Upper lobe of right lung (tissue), 1 donor: Measurements from ENCODE around the gene METTL22. TPM values are rescaled to one million over a fixed set of nuclear protein-coding genes. Genes with fewer than 3 reads are reported as not detected.

Source experiments
- ATAC-seq: fragments of 200-7000 bp; cut with Tn5 transposase; one replicate; pipeline ENCODE4 v1.9.1; 2020; ENCODE audit warnings: mild to moderate bottlenecking, moderate library complexity
- DNase-seq: peaks from one replicate; pipeline ENCODE4 v3.0.0-alpha.2; 2020
- H3K27ac ChIP-seq: fragments of 200-600 bp; one replicate; pipeline ENCODE4 v1.8.0; 2022
- H3K27me3 ChIP-seq: fragments of 200-600 bp; one replicate; pipeline ENCODE4 v1.8.0; 2022; ENCODE audit warnings: mild to moderate bottlenecking
- H3K36me3 ChIP-seq: fragments of 200-600 bp; one replicate; pipeline ENCODE4 v1.8.0; 2022
- H3K4me1 ChIP-seq: fragments of 200-600 bp; one replicate; pipeline ENCODE4 v1.8.0; 2022
- H3K4me3 ChIP-seq: fragments of 200-600 bp; one replicate; pipeline ENCODE4 v1.8.0; 2022; ENCODE audit warnings: mild to moderate bottlenecking
- H3K9me3 ChIP-seq: fragments of 200-600 bp; one replicate; pipeline ENCODE4 v1.8.0; 2022
- CTCF ChIP-seq: fragments of 200-600 bp; IDR thresholded peaks from one replicate; pipeline ENCODE4 v1.8.0; 2022; ENCODE audit warnings: antibody characterized with exemption
- intact Hi-C: fragments of 100-400 bp; cut with DNase I; formaldehyde crosslinking; loops from one replicate; pipeline ENCODE4 v1.11.0; 2022
- total RNA-seq: library from RNA; stranded (reverse); fragmentation: NEBNext Ultra II Directional; extraction: Animal tissue kit (Norgen Biotek cat#: 25700); gene quantifications from one replicate; pipeline ENCODE4 v1.2.1, GENCODE V29; 2021
- donor health status: DM: no; HTN: yes; CAD: no; lungs with severe emphysema.

Gene METTL22
- total RNA-seq, 1 donor from 2014 or later, result 38.6 TPM

- no peak for DNase-seq
- no peaks in the 10 kb centered on the region for H3K27me3 ChIP-seq
- no peak for TF ChIP-seq CTCF
- H3K27ac ChIP-seq, result no peak overlapping the region
- no peak overlapping the region for H3K4me3 ChIP-seq
- no peaks in the 10 kb centered on the region for H3K9me3 ChIP-seq
- intact Hi-C loops, result no loop called here
- peaks cover 79% of the 10 kb centered on the region for H3K36me3 ChIP-seq
- no peak for ATAC-seq
- H3K4me1 ChIP-seq, result no peaks in the 10 kb centered on the region
These were observed 7.7 kb downstream of the METTL22 start for GRCh38 chr16:8628981-8629725.

- Histone ChIP-seq H3K9me3 (no peaks in the 10 kb centered on the region), H3K36me3 (peaks cover 84% of the 10 kb centered on the region), H3K4me3 (no peak overlapping the region), H3K4me1 (no peaks in the 10 kb centered on the region), H3K27me3 (no peaks in the 10 kb centered on the region), H3K27ac (no peak overlapping the region)
- TF ChIP-seq CTCF, result no peak
- ATAC-seq (no peak), DNase-seq (no peak)
- intact Hi-C loops, result no loop called here
These were observed 8.9 kb downstream of the METTL22 start for GRCh38 chr16:8630255-8630953.

GRCh38 chr16:8631373-8631772, 9.9 kb downstream of the METTL22 start:
- Histone ChIP-seq H3K9me3 (no peaks in the 10 kb centered on the region), H3K36me3 (peaks cover 84% of the 10 kb centered on the region), H3K4me1 (no peaks in the 10 kb centered on the region), H3K4me3 (no peak overlapping the region), H3K27ac (peak overlapping the region; percentile 78), H3K27me3 (no peaks in the 10 kb centered on the region)
- no peak for ATAC-seq
- intact Hi-C loops, result no loop called here
- no peak for DNase-seq
- no peak for TF ChIP-seq CTCF

- H3K4me3 ChIP-seq, result no peak overlapping the region
These were observed 10.4 kb downstream of the METTL22 start for GRCh38 chr16:8631818-8632465.

GRCh38 chr16:8632675-8633182, 11.2 kb downstream of the METTL22 start:
- ATAC-seq (peak; percentile 90), DNase-seq (no peak)
- Histone ChIP-seq H3K9me3 (no peaks in the 10 kb centered on the region), H3K36me3 (peaks cover 84% of the 10 kb centered on the region), H3K4me3 (no peak overlapping the region), H3K27me3 (no peaks in the 10 kb centered on the region), H3K27ac (peak overlapping the region; percentile 78), H3K4me1 (no peaks in the 10 kb centered on the region)
- TF ChIP-seq CTCF, result no peak
- intact Hi-C loops, result no loop called here

More at GRCh38 chr16:8631818-8632465, 10.4 kb downstream of the METTL22 start:
- intact Hi-C loops, result no loop called here
- H3K9me3 ChIP-seq, result no peaks in the 10 kb centered on the region
- peak overlapping the region; percentile 78 for H3K27ac ChIP-seq
- H3K36me3 ChIP-seq, result peaks cover 84% of the 10 kb centered on the region
- H3K27me3 ChIP-seq, result no peaks in the 10 kb centered on the region
- DNase-seq (no peak), ATAC-seq (no peak)
- TF ChIP-seq CTCF, result no peak
- no peaks in the 10 kb centered on the region for H3K4me1 ChIP-seq
